WTC11 (cell line): ENCODE measurements around the gene NUP50. TPM values are rescaled to one million over a fixed set of nuclear protein-coding genes. Genes with fewer than 3 reads are reported as not detected.

Experiments
- ATAC-seq: fragments of 200-7000 bp; cut with Tn5 transposase; 2 replicates; pipeline ENCODE4 v1.10.0; 2021; ENCODE audit warnings: mild to moderate bottlenecking, moderate library complexity
- CTCF ChIA-PET: fragments of 300-600 bp; sonication (Branson Sonifier 250); formaldehyde crosslinking; loops from one replicate; lab custom pipeline; 2021; ENCODE audit warnings: antibody characterized with exemption; lab: Charles Lee
- POLR2A ChIA-PET: fragments of 350-600 bp; sonication (Branson Sonifier 250); formaldehyde crosslinking; loops from one replicate; lab custom pipeline; 2021; ENCODE audit warnings: antibody characterized with exemption; lab: Charles Lee
- DNase-seq: peaks from one replicate; pipeline ENCODE4 v3.0.0; 2021; ENCODE audit warnings: low spot score
- H3K27ac Mint-ChIP-seq: 2 replicates; pipeline ENCODE4 v1.8.0; 2021; ENCODE audit warnings: mixed read lengths
- H3K27me3 Mint-ChIP-seq: 2 replicates; pipeline ENCODE4 v1.8.0; 2021; ENCODE audit warnings: low read depth, mild to moderate bottlenecking, moderate library complexity, mixed read lengths
- H3K36me3 Mint-ChIP-seq: 2 replicates; pipeline ENCODE4 v1.8.0; 2021; ENCODE audit warnings: mixed read lengths
- H3K4me1 Mint-ChIP-seq: 2 replicates; pipeline ENCODE4 v1.8.0; 2022; ENCODE audit warnings: mixed read lengths
- H3K4me3 Mint-ChIP-seq: 2 replicates; pipeline ENCODE4 v1.8.0; 2021; ENCODE audit warnings: mild to moderate bottlenecking, moderate library complexity, mixed read lengths
- H3K9me3 Mint-ChIP-seq: 2 replicates; pipeline ENCODE4 v1.8.0; 2021; ENCODE audit warnings: mixed read lengths
- ELF4 ChIP-seq: sonication (generic); formaldehyde crosslinking; IDR thresholded peaks from 2 replicates; pipeline ENCODE4 v1.8.1; 2022; ENCODE audit warnings: low read depth, mild to moderate bottlenecking, moderate library complexity, missing genetic modification reagents
- ESRRA ChIP-seq: sonication (generic); formaldehyde crosslinking; IDR thresholded peaks from 2 replicates; pipeline ENCODE4 v1.8.1; 2022; ENCODE audit warnings: mild to moderate bottlenecking, missing genetic modification reagents, borderline replicate concordance
- FOXJ3 ChIP-seq: sonication (generic); formaldehyde crosslinking; IDR thresholded peaks from 2 replicates; pipeline ENCODE4 v1.9.0; 2021; ENCODE audit warnings: missing genetic modification reagents, mild to moderate bottlenecking, borderline replicate concordance
- NFE2L1 ChIP-seq: sonication (generic); formaldehyde crosslinking; IDR thresholded peaks from 2 replicates; pipeline ENCODE4 v1.8.1; 2023; ENCODE audit warnings: missing genetic modification reagents
- PRRX2 ChIP-seq: fragments of 250-450 bp; sonication (Bioruptor Pico); IDR thresholded peaks from 2 replicates; pipeline ENCODE4 v1.8.0; 2021; ENCODE audit warnings: mild to moderate bottlenecking
- ZNF423 ChIP-seq: fragments of 250-450 bp; sonication (Bioruptor Pico); IDR thresholded peaks from 2 replicates; pipeline ENCODE4 v2.1.2; 2022; ENCODE audit warnings: mild to moderate bottlenecking, moderate library complexity
- ZNF671 ChIP-seq: fragments of 250-450 bp; sonication (Bioruptor Pico); IDR thresholded peaks from 2 replicates; pipeline ENCODE4 v1.8.0; 2021; ENCODE audit warnings: mild to moderate bottlenecking
- total RNA-seq: library from RNA; stranded (reverse); gene quantifications from 3 replicates; pipeline ENCODE4 v1.2.3, GENCODE V29; 2021
- TF ChIP-seq, protein P1 (sequence below): sonication (generic); formaldehyde crosslinking; IDR thresholded peaks from 2 replicates; pipeline ENCODE4 v1.8.1; 2022; ENCODE audit warnings: mild to moderate bottlenecking, missing genetic modification reagents, moderate library complexity, borderline replicate concordance
- TF ChIP-seq, protein P2 (sequence below): sonication (generic); formaldehyde crosslinking; IDR thresholded peaks from 2 replicates; pipeline ENCODE4 v1.8.1; 2022; ENCODE audit warnings: missing genetic modification reagents, borderline replicate concordance
- TF ChIP-seq, protein P3 (sequence below): sonication (generic); formaldehyde crosslinking; IDR thresholded peaks from 2 replicates; pipeline ENCODE4 v1.8.1; 2023; ENCODE audit warnings: mild to moderate bottlenecking, missing genetic modification reagents, borderline replicate concordance
- TF ChIP-seq, protein P4 (sequence below): fragments of 250-450 bp; sonication (Bioruptor Pico); IDR thresholded peaks from 2 replicates; pipeline ENCODE4 v1.9.0; 2021; ENCODE audit warnings: mild to moderate bottlenecking
- TF ChIP-seq, protein P5 (sequence below): sonication (generic); formaldehyde crosslinking; IDR thresholded peaks from 2 replicates; pipeline ENCODE4 v1.8.1; 2022; ENCODE audit warnings: low read depth, missing genetic modification reagents, borderline replicate concordance
- TF ChIP-seq, protein P6 (sequence below): sonication (generic); formaldehyde crosslinking; IDR thresholded peaks from 2 replicates; pipeline ENCODE4 v1.8.0; 2022; ENCODE audit warnings: mild to moderate bottlenecking, missing genetic modification reagents
- TF ChIP-seq, protein P7 (sequence below): sonication (generic); formaldehyde crosslinking; IDR thresholded peaks from 2 replicates; pipeline ENCODE4 v1.8.0; 2023; ENCODE audit warnings: mild to moderate bottlenecking, missing genetic modification reagents

NUP50 gene
- total RNA-seq, 1 experiment from 2014 or later = 131 TPM

DNA sequence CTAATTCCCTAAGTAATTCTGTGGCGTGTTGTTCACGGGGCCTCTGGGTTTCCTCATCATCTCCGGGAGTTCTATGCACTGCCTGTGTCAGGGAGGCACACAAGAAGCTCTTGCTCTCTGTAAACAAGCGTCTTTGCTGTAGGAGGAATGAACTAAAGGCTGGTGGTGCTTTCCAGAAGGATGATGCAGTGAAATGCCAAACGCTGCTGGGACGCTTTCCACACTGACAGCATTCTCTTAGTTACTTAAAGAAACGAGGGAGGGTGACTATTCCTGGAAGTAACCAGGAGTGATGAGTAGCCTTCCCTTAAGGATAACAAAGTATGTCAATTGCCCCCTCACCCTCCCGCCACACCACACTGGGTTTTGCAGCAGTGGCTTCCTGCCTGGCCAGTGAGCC lies 38.5 kb upstream of the NUP50 start:
- CTCF ChIA-PET = interaction anchor here (0.5 to 1.7 kb wide), 5 partner anchors 23 to 84 kb away, joined by 3 to 6 read pairs (median 3); partner anchors contain the start of gene NUP50
- POLR2A ChIA-PET = interaction anchor here (0.7 to 1.5 kb wide), 4 partner anchors 25 to 953 kb away, joined by 3 to 4 read pairs (median 3); partner anchors contain the start of gene NUP50
- no peaks in the 10 kb centered on the region for H3K36me3 Mint-ChIP-seq
- ATAC-seq (0 out of 2 replicates have a peak, but pooled peaks have one; percentile 18), DNase-seq (no peak)
- no peaks in the 10 kb centered on the region for H3K9me3 Mint-ChIP-seq
- H3K4me3 Mint-ChIP-seq = no peak overlapping the region
- TF ChIP-seq, protein P1, sequence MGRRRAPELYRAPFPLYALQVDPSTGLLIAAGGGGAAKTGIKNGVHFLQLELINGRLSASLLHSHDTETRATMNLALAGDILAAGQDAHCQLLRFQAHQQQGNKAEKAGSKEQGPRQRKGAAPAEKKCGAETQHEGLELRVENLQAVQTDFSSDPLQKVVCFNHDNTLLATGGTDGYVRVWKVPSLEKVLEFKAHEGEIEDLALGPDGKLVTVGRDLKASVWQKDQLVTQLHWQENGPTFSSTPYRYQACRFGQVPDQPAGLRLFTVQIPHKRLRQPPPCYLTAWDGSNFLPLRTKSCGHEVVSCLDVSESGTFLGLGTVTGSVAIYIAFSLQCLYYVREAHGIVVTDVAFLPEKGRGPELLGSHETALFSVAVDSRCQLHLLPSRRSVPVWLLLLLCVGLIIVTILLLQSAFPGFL (CRISPR knock-in tag) = no peak
- TF ChIP-seq FOXJ3 (CRISPR knock-in tag) (no peak), ZNF671 (CRISPR knock-in tag) (no peak), ZNF423 (CRISPR knock-in tag) (no peak), PRRX2 (CRISPR knock-in tag) (no peak), ESRRA (CRISPR knock-in tag) (no peak), ELF4 (no peak), NFE2L1 (CRISPR knock-in tag) (no peak)
- TF ChIP-seq, protein P2, sequence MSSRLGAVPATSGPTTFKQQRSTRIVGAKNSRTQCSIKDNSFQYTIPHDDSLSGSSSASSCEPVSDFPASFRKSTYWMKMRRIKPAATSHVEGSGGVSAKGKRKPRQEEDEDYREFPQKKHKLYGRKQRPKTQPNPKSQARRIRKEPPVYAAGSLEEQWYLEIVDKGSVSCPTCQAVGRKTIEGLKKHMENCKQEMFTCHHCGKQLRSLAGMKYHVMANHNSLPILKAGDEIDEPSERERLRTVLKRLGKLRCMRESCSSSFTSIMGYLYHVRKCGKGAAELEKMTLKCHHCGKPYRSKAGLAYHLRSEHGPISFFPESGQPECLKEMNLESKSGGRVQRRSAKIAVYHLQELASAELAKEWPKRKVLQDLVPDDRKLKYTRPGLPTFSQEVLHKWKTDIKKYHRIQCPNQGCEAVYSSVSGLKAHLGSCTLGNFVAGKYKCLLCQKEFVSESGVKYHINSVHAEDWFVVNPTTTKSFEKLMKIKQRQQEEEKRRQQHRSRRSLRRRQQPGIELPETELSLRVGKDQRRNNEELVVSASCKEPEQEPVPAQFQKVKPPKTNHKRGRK (CRISPR knock-in tag) = no peak
- TF ChIP-seq, protein P3, sequence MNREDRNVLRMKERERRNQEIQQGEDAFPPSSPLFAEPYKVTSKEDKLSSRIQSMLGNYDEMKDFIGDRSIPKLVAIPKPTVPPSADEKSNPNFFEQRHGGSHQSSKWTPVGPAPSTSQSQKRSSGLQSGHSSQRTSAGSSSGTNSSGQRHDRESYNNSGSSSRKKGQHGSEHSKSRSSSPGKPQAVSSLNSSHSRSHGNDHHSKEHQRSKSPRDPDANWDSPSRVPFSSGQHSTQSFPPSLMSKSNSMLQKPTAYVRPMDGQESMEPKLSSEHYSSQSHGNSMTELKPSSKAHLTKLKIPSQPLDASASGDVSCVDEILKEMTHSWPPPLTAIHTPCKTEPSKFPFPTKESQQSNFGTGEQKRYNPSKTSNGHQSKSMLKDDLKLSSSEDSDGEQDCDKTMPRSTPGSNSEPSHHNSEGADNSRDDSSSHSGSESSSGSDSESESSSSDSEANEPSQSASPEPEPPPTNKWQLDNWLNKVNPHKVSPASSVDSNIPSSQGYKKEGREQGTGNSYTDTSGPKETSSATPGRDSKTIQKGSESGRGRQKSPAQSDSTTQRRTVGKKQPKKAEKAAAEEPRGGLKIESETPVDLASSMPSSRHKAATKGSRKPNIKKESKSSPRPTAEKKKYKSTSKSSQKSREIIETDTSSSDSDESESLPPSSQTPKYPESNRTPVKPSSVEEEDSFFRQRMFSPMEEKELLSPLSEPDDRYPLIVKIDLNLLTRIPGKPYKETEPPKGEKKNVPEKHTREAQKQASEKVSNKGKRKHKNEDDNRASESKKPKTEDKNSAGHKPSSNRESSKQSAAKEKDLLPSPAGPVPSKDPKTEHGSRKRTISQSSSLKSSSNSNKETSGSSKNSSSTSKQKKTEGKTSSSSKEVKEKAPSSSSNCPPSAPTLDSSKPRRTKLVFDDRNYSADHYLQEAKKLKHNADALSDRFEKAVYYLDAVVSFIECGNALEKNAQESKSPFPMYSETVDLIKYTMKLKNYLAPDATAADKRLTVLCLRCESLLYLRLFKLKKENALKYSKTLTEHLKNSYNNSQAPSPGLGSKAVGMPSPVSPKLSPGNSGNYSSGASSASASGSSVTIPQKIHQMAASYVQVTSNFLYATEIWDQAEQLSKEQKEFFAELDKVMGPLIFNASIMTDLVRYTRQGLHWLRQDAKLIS (CRISPR knock-in tag) = no peak
- TF ChIP-seq, protein P4, sequence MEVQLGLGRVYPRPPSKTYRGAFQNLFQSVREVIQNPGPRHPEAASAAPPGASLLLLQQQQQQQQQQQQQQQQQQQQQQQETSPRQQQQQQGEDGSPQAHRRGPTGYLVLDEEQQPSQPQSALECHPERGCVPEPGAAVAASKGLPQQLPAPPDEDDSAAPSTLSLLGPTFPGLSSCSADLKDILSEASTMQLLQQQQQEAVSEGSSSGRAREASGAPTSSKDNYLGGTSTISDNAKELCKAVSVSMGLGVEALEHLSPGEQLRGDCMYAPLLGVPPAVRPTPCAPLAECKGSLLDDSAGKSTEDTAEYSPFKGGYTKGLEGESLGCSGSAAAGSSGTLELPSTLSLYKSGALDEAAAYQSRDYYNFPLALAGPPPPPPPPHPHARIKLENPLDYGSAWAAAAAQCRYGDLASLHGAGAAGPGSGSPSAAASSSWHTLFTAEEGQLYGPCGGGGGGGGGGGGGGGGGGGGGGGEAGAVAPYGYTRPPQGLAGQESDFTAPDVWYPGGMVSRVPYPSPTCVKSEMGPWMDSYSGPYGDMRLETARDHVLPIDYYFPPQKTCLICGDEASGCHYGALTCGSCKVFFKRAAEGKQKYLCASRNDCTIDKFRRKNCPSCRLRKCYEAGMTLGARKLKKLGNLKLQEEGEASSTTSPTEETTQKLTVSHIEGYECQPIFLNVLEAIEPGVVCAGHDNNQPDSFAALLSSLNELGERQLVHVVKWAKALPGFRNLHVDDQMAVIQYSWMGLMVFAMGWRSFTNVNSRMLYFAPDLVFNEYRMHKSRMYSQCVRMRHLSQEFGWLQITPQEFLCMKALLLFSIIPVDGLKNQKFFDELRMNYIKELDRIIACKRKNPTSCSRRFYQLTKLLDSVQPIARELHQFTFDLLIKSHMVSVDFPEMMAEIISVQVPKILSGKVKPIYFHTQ (CRISPR knock-in tag) = no peak
- TF ChIP-seq, protein P5, sequence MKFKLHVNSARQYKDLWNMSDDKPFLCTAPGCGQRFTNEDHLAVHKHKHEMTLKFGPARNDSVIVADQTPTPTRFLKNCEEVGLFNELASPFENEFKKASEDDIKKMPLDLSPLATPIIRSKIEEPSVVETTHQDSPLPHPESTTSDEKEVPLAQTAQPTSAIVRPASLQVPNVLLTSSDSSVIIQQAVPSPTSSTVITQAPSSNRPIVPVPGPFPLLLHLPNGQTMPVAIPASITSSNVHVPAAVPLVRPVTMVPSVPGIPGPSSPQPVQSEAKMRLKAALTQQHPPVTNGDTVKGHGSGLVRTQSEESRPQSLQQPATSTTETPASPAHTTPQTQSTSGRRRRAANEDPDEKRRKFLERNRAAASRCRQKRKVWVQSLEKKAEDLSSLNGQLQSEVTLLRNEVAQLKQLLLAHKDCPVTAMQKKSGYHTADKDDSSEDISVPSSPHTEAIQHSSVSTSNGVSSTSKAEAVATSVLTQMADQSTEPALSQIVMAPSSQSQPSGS = no peak
- TF ChIP-seq, protein P6, sequence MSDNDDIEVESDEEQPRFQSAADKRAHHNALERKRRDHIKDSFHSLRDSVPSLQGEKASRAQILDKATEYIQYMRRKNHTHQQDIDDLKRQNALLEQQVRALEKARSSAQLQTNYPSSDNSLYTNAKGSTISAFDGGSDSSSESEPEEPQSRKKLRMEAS = no peak
- TF ChIP-seq, protein P7, sequence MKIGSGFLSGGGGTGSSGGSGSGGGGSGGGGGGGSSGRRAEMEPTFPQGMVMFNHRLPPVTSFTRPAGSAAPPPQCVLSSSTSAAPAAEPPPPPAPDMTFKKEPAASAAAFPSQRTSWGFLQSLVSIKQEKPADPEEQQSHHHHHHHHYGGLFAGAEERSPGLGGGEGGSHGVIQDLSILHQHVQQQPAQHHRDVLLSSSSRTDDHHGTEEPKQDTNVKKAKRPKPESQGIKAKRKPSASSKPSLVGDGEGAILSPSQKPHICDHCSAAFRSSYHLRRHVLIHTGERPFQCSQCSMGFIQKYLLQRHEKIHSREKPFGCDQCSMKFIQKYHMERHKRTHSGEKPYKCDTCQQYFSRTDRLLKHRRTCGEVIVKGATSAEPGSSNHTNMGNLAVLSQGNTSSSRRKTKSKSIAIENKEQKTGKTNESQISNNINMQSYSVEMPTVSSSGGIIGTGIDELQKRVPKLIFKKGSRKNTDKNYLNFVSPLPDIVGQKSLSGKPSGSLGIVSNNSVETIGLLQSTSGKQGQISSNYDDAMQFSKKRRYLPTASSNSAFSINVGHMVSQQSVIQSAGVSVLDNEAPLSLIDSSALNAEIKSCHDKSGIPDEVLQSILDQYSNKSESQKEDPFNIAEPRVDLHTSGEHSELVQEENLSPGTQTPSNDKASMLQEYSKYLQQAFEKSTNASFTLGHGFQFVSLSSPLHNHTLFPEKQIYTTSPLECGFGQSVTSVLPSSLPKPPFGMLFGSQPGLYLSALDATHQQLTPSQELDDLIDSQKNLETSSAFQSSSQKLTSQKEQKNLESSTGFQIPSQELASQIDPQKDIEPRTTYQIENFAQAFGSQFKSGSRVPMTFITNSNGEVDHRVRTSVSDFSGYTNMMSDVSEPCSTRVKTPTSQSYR = no peak
- TF ChIP-seq, all 79 proteins: peak for 0
- Mint-ChIP-seq H3K4me1 (peaks cover 18% of the 10 kb centered on the region), H3K27me3 (peaks cover 6% of the 10 kb centered on the region), H3K27ac (0 out of 2 replicates have a peak overlapping the region, but pooled peaks have one; percentile 33)
